Activated CD4-positive, alpha-beta T cell treated with anti-CD3 and anti-CD28 coated beads, Interleukin-2, amount 10 ng/mL, durations not matched to agents 7 days and 5 days (primary cell): Measurements from ENCODE around the gene DUSP15. TPM values are rescaled to one million over a fixed set of nuclear protein-coding genes. Genes with fewer than 3 reads are reported as not detected.

Experiments used
- CTCF ChIA-PET: fragments of 350-600 bp; sonication (Branson Sonifier 250); formaldehyde crosslinking; loops from one replicate; lab custom pipeline; 2021; ENCODE audit warnings: antibody characterized with exemption; lab: Charles Lee
- POLR2A ChIA-PET: fragments of 350-600 bp; sonication (Branson Sonifier 250); formaldehyde crosslinking; loops from one replicate; lab custom pipeline; 2021; ENCODE audit warnings: antibody characterized with exemption; lab: Charles Lee
- DNase-seq: peaks from one replicate; pipeline ENCODE4 v3.0.0-alpha.2; 2020
- H3K27ac Mint-ChIP-seq: one replicate; pipeline ENCODE4 v1.8.0; 2021; ENCODE audit warnings: mild to moderate bottlenecking, moderate library complexity, mixed read lengths
- H3K27me3 Mint-ChIP-seq: one replicate; pipeline ENCODE4 v1.8.0; 2021; ENCODE audit warnings: mixed read lengths
- H3K36me3 Mint-ChIP-seq: one replicate; pipeline ENCODE4 v1.8.0; 2021; ENCODE audit warnings: low read depth, mixed read lengths
- H3K4me1 Mint-ChIP-seq: one replicate; pipeline ENCODE4 v1.8.0; 2021; ENCODE audit warnings: mixed read lengths
- H3K4me3 Mint-ChIP-seq: one replicate; pipeline ENCODE4 v1.8.0; 2021; ENCODE audit warnings: mild to moderate bottlenecking, moderate library complexity, mixed read lengths
- H3K9me3 Mint-ChIP-seq: one replicate; pipeline ENCODE4 v1.8.0; 2021; ENCODE audit warnings: mixed read lengths
- total RNA-seq, 2 experiments: library from RNA; stranded (reverse); gene quantifications; one replicate each; pipeline ENCODE4 v1.2.3, GENCODE V29; 2021

Gene DUSP15
- total RNA-seq, 2 experiments from 2014 or later: not detected

DNA sequence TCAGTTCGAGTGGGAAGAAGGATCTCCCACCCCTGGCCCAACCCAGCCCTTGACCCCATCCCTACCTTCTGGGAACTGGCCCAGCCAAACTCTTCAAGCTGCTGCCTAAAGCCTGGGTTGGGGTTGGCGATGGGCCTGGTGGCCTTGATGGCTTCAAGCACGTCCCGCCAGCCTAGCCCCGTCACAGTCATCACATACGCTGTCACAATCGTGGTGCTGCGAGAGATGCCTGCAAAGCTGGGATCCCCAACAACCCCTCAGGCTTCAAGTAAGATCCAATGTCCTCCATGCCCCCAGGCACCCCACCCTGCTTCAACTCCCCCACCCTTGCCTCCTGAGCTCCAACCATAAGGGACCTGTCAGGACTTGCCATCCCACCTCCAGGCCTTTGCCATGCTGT lies 7.8 kb downstream of the DUSP15 start:
- H3K27me3 Mint-ChIP-seq: peaks cover 32% of the 10 kb centered on the region
- H3K4me3 Mint-ChIP-seq: no peak overlapping the region
- H3K9me3 Mint-ChIP-seq: no peaks in the 10 kb centered on the region
- no peaks in the 10 kb centered on the region for H3K36me3 Mint-ChIP-seq
- H3K4me1 Mint-ChIP-seq: peaks cover 17% of the 10 kb centered on the region
- DNase-seq: no peak
- ChIA-PET CTCF (interaction anchor here (1.3 kb wide), 1 partner anchor 89 kb away, joined by 4 read pairs; the partner anchor contains the start of gene PDRG1), POLR2A (no interaction called here)
- H3K27ac Mint-ChIP-seq: no peak overlapping the region

- Mint-ChIP-seq H3K4me3 (peak overlapping the region; percentile 41), H3K36me3 (no peaks in the 10 kb centered on the region), H3K27me3 (peaks cover 35% of the 10 kb centered on the region), H3K9me3 (no peaks in the 10 kb centered on the region), H3K27ac (no peak overlapping the region), H3K4me1 (peaks cover 17% of the 10 kb centered on the region)
- POLR2A ChIA-PET: no interaction called here
- DNase-seq: no peak
- CTCF ChIA-PET: interaction anchor here (1.3 kb wide), 1 partner anchor 90 kb away, joined by 4 read pairs; the partner anchor contains the start of gene PDRG1
Measured at GRCh38 chr20:31862157-31862470, 8.2 kb downstream of the DUSP15 start.

DNA sequence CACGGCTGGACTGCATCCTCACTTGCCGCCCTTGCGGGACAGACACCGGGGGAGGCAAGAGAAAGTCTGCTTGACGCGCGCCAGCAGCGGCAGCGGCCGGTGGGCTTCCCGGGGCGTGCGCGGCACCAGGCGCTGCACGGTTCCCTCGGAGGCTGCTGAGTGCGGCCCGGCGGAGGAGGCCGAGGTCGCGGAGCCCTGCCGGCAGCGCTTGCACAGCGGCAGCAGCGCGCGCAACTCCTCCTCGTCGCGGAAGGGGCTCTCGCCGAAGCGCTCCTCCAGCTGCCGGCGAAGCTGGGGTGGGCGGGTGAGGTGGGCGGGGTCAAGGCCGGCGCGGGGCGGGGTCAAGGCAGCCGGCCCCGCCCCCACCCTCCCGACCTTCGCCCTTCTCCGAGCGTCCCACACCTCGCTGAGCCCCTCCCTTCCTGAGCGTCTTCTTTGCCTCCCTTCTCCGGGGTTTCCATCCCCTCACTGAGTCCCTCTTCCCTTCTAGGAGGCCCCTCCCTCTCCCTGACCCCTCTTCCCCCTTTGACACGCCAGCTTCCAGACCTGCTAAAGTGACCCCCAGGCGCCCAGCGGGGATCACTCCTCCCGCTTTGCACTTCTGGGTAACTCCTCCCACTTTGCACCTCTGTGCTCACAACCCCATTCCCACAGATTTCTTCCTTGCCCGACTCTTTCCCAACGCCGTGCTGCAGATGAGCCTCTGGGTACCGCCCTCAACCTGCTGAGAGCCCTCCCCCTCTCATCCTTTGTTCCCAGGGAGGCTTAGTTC lies 8.8 kb downstream of the DUSP15 start:
- peak; percentile 67 for DNase-seq
- Mint-ChIP-seq H3K9me3 (no peaks in the 10 kb centered on the region), H3K27ac (peak overlapping the region; percentile 42), H3K4me3 (peak overlapping the region; percentile 41), H3K27me3 (peaks cover 35% of the 10 kb centered on the region), H3K36me3 (no peaks in the 10 kb centered on the region), H3K4me1 (peaks cover 17% of the 10 kb centered on the region)
- ChIA-PET POLR2A (no interaction called here), CTCF (no interaction called here)

- H3K36me3 Mint-ChIP-seq: no peaks in the 10 kb centered on the region
- no peaks in the 10 kb centered on the region for H3K9me3 Mint-ChIP-seq
- CTCF ChIA-PET: interaction anchor here (1.2 kb wide), 1 partner anchor 156 kb away, joined by 3 read pairs; no protein-coding TSS in a partner anchor
- POLR2A ChIA-PET: no interaction called here
- peaks cover 35% of the 10 kb centered on the region for H3K27me3 Mint-ChIP-seq
- H3K27ac Mint-ChIP-seq: no peak overlapping the region
- peaks cover 17% of the 10 kb centered on the region for H3K4me1 Mint-ChIP-seq
- no peak for DNase-seq
- no peak overlapping the region for H3K4me3 Mint-ChIP-seq
Measured at GRCh38 chr20:31861135-31861384, 9.3 kb downstream of the DUSP15 start.

GRCh38 chr20:31860390-31861134 lies 9.8 kb downstream of the DUSP15 start:
- Mint-ChIP-seq H3K27me3 (peaks cover 35% of the 10 kb centered on the region), H3K36me3 (no peaks in the 10 kb centered on the region), H3K9me3 (no peaks in the 10 kb centered on the region), H3K4me1 (peaks cover 17% of the 10 kb centered on the region), H3K4me3 (no peak overlapping the region), H3K27ac (no peak overlapping the region)
- DNase-seq: no peak
- POLR2A ChIA-PET: no interaction called here
- CTCF ChIA-PET: interaction anchor here (0.9 to 1.6 kb wide), 4 partner anchors 14 to 171 kb away, joined by 3 to 5 read pairs (median 3); no protein-coding TSS in a partner anchor

DNA sequence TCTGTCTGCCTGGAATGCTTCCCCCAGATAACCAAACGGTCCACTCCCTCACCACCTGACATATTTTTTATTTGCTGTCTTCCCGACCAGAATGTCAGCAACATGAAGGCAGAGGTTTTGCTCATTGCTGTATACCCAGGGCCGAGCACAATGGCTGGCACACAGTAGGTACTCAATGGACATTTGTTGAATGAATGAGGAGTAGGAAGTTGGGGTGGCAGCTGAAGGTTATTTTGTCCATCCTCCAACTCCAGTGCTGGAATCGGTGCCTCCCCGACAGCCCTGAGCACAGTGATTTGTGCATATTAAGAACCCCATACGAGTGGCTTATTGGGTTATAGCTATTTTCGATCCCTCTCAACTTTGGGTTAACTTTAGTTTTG lies 10.3 kb downstream of the DUSP15 start:
- Mint-ChIP-seq H3K36me3 (no peaks in the 10 kb centered on the region), H3K27ac (no peak overlapping the region), H3K4me3 (no peak overlapping the region), H3K4me1 (peaks cover 17% of the 10 kb centered on the region), H3K9me3 (no peaks in the 10 kb centered on the region), H3K27me3 (peaks cover 33% of the 10 kb centered on the region)
- DNase-seq: no peak
- ChIA-PET POLR2A (no interaction called here), CTCF (interaction anchor here (0.9 to 1.6 kb wide), 4 partner anchors 13 to 172 kb away, joined by 3 to 5 read pairs (median 3); no protein-coding TSS in a partner anchor)

DNA sequence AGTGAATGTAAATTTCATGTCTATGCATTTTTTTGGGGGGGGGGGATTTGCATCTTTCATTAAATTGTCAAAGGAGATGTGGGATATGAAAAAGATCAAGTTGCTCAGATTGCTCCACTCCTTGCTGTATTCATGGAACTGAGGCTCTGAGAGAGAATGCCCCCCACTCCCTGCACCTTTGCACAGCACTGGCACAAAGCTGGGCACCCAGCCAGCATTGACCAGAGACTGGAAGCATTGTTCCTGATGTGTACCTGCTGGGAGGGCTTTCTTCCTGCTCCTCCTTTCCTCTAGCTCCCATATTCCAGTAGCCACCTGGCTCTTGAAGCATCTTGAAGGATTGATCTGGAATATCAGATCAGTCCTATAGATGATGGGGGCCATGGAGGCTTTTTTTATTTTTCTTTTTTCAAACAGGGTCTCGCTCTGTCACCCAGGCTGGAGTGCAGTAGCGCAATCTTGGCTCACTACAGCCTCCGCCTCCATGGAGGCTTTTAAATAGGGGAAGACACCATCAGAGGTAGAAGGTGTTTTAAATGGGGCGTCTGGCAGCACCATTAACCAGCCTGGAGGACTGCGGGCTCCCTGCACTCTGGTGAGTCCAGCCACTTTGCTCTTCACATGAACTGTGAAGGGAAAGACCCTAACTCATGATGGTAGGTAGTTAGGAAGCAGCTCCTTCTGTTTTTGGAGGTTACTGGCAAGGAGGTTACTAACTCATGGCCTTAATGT lies 10.9 kb downstream of the DUSP15 start:
- CTCF ChIA-PET: interaction anchor here (0.7 to 1.6 kb wide), 7 partner anchors 13 to 650 kb away, joined by 3 to 6 read pairs (median 3); partner anchors contain the start of gene PDRG1
- Mint-ChIP-seq H3K4me1 (peaks cover 17% of the 10 kb centered on the region), H3K9me3 (no peaks in the 10 kb centered on the region), H3K27me3 (peaks cover 33% of the 10 kb centered on the region), H3K27ac (no peak overlapping the region), H3K36me3 (no peaks in the 10 kb centered on the region), H3K4me3 (no peak overlapping the region)
- POLR2A ChIA-PET: no interaction called here
- DNase-seq: no peak

DNA sequence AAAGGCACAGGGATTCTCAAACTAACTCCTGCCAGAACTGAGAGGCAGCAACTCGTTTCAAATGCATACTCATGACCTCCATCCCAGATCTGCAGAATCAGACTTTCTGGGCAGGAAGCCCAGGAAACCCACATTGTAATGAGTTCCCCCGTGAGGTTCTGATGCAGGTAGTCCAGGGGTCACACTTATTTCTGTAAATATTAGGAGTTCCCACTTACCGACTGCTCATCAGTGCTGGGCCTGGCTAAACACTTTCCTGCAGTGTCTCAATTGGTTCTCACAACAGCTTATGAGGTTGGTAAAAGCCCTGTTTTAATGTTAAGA lies 11.6 kb downstream of the DUSP15 start:
- no peaks in the 10 kb centered on the region for H3K9me3 Mint-ChIP-seq
- ChIA-PET POLR2A (no interaction called here), CTCF (interaction anchor here (0.7 to 1.1 kb wide), 3 partner anchors 12 to 650 kb away, joined by 3 to 6 read pairs (median 4); partner anchors contain the start of gene PDRG1)
- H3K4me3 Mint-ChIP-seq: no peak overlapping the region
- H3K27ac Mint-ChIP-seq: no peak overlapping the region
- peaks cover 17% of the 10 kb centered on the region for H3K4me1 Mint-ChIP-seq
- no peak for DNase-seq
- H3K36me3 Mint-ChIP-seq: no peaks in the 10 kb centered on the region
- H3K27me3 Mint-ChIP-seq: peaks cover 31% of the 10 kb centered on the region

GRCh38 chr20:31857861-31858759 lies 12.2 kb downstream of the DUSP15 start:
- CTCF ChIA-PET: interaction anchor here (1.1 kb wide), 1 partner anchor 11 kb away, joined by 3 read pairs; no protein-coding TSS in a partner anchor

DNA sequence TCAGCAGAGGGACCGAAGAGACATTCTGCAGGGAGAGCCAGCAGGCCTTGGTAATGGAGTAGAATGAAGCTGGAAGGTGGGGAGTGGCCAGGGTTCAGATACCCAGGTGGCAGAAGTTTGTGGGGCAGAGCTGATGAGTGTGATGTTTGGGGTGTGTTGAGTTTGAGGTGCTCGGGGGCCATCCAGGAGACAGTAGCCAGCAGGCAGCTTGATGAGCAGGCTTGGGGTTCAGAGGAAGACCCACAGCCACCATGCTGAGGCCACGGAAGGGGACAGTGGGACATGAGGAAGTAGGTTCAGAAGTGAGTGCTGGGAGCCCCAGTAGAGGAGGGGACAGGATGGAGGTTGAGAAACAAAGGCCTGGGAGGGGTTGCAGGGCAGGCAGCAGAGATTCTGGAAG lies 13.8 kb downstream of the DUSP15 start:
- POLR2A ChIA-PET: no interaction called here
- H3K4me3 Mint-ChIP-seq: no peak overlapping the region
- peaks cover 22% of the 10 kb centered on the region for H3K27me3 Mint-ChIP-seq
- H3K9me3 Mint-ChIP-seq: no peaks in the 10 kb centered on the region
- peaks cover 12% of the 10 kb centered on the region for H3K4me1 Mint-ChIP-seq
- H3K27ac Mint-ChIP-seq: no peak overlapping the region
- CTCF ChIA-PET: interaction anchor here (0.8 to 3.9 kb wide), 5 partner anchors 10 to 174 kb away, joined by 3 to 11 read pairs (median 4); partner anchors contain the start of gene PDRG1
- DNase-seq: no peak
- H3K36me3 Mint-ChIP-seq: no peaks in the 10 kb centered on the region

More at GRCh38 chr20:31857861-31858759, 12.2 kb downstream of the DUSP15 start:
- H3K4me1 Mint-ChIP-seq: peaks cover 17% of the 10 kb centered on the region
- no peaks in the 10 kb centered on the region for H3K36me3 Mint-ChIP-seq
- no peak overlapping the region for H3K4me3 Mint-ChIP-seq
- peaks cover 28% of the 10 kb centered on the region for H3K27me3 Mint-ChIP-seq
- DNase-seq: peak; percentile 44
- H3K27ac Mint-ChIP-seq: no peak overlapping the region
- POLR2A ChIA-PET: no interaction called here
- H3K9me3 Mint-ChIP-seq: no peaks in the 10 kb centered on the region

GRCh38 chr20:31853481-31853880 lies 16.8 kb downstream of the DUSP15 start:
- DNase-seq: no peak
- POLR2A ChIA-PET: no interaction called here
- H3K36me3 Mint-ChIP-seq: no peaks in the 10 kb centered on the region

More at GRCh38 chr20:31853481-31853880, 16.8 kb downstream of the DUSP15 start:
- no peak overlapping the region for H3K4me3 Mint-ChIP-seq
- H3K27me3 Mint-ChIP-seq: peaks cover 14% of the 10 kb centered on the region
- H3K27ac Mint-ChIP-seq: no peak overlapping the region
- peaks cover 4% of the 10 kb centered on the region for H3K4me1 Mint-ChIP-seq
- H3K9me3 Mint-ChIP-seq: no peaks in the 10 kb centered on the region
- CTCF ChIA-PET: interaction anchor here (0.9 to 3.9 kb wide), 10 partner anchors 29 to 671 kb away, joined by 3 to 12 read pairs (median 6); partner anchors contain the start of genes MYLK2 and PDRG1
